ENCODE data around the gene RNF217.

- TF ChIP-seq EZH2 (IDR thresholded peaks at IDR 0.05; ENCODE audit: borderline replicate concordance, low read length), result no peak
- peak in 1 of 2 donors; percentile 31 for TF ChIP-seq CTCF (conservative IDR thresholded peaks at IDR 0.05 in 1 of 2, IDR thresholded peaks at IDR 0.05 in 1 of 2; ENCODE audit: extremely low read depth in 1 of 2, insufficient read depth in 1 of 2, low read depth in 1 of 2, low read length in 2 of 2)
Observed at GRCh38 chr6:124962639-124963415, 590 bp downstream of the RNF217 start.
